ENCODE results near the gene ESPNL. TPM values are rescaled to one million over a fixed set of nuclear protein-coding genes. Genes with fewer than 3 reads are reported as not detected.

ESPNL gene
- total RNA-seq, 1 experiment from 2014 or later = 1.1 TPM

GRCh38 chr2:238084761-238085160, 15.4 kb upstream of the ESPNL start (continued):
- no peak for TF ChIP-seq ERG (CRISPR knock-in tag; IDR thresholded peaks at IDR 0.05)
- no peak for TF ChIP-seq HMGA2 (CRISPR knock-in tag; IDR thresholded peaks at IDR 0.05)
- TF ChIP-seq, protein P1, sequence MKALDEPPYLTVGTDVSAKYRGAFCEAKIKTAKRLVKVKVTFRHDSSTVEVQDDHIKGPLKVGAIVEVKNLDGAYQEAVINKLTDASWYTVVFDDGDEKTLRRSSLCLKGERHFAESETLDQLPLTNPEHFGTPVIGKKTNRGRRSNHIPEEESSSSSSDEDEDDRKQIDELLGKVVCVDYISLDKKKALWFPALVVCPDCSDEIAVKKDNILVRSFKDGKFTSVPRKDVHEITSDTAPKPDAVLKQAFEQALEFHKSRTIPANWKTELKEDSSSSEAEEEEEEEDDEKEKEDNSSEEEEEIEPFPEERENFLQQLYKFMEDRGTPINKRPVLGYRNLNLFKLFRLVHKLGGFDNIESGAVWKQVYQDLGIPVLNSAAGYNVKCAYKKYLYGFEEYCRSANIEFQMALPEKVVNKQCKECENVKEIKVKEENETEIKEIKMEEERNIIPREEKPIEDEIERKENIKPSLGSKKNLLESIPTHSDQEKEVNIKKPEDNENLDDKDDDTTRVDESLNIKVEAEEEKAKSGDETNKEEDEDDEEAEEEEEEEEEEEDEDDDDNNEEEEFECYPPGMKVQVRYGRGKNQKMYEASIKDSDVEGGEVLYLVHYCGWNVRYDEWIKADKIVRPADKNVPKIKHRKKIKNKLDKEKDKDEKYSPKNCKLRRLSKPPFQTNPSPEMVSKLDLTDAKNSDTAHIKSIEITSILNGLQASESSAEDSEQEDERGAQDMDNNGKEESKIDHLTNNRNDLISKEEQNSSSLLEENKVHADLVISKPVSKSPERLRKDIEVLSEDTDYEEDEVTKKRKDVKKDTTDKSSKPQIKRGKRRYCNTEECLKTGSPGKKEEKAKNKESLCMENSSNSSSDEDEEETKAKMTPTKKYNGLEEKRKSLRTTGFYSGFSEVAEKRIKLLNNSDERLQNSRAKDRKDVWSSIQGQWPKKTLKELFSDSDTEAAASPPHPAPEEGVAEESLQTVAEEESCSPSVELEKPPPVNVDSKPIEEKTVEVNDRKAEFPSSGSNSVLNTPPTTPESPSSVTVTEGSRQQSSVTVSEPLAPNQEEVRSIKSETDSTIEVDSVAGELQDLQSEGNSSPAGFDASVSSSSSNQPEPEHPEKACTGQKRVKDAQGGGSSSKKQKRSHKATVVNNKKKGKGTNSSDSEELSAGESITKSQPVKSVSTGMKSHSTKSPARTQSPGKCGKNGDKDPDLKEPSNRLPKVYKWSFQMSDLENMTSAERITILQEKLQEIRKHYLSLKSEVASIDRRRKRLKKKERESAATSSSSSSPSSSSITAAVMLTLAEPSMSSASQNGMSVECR (CRISPR knock-in tag; IDR thresholded peaks at IDR 0.05; ENCODE audit: borderline replicate concordance) = no peak
- no peak for TF ChIP-seq ZNF416 (CRISPR knock-in tag; IDR thresholded peaks at IDR 0.05)
- no peak for TF ChIP-seq ZNF219 (CRISPR knock-in tag; IDR thresholded peaks at IDR 0.05; ENCODE audit: borderline replicate concordance)

- DNase-seq (ENCODE audit: low spot score) (no peak), ATAC-seq (no peak)
- H3K27ac Mint-ChIP-seq = no peak overlapping the region
- no peak for TF ChIP-seq USF1 (CRISPR knock-in tag; IDR thresholded peaks at IDR 0.05)
- TF ChIP-seq PRDM15 (CRISPR knock-in tag; IDR thresholded peaks at IDR 0.05) = no peak
- TF ChIP-seq NR2C2 (CRISPR knock-in tag; IDR thresholded peaks at IDR 0.05) = no peak
- no peak for TF ChIP-seq ZMAT4 (CRISPR knock-in tag; IDR thresholded peaks at IDR 0.05)
- no peak for TF ChIP-seq TCF7 (CRISPR knock-in tag; IDR thresholded peaks at IDR 0.05; ENCODE audit: low read depth)
- no peak for TF ChIP-seq ETV6 (CRISPR knock-in tag; IDR thresholded peaks at IDR 0.05)
- TF ChIP-seq, protein P2, sequence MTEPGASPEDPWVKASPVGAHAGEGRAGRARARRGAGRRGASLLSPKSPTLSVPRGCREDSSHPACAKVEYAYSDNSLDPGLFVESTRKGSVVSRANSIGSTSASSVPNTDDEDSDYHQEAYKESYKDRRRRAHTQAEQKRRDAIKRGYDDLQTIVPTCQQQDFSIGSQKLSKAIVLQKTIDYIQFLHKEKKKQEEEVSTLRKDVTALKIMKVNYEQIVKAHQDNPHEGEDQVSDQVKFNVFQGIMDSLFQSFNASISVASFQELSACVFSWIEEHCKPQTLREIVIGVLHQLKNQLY (CRISPR knock-in tag; IDR thresholded peaks at IDR 0.05) = no peak
- no peak for TF ChIP-seq JUN (CRISPR knock-in tag; IDR thresholded peaks at IDR 0.05)
- TF ChIP-seq NFE2L1 (CRISPR knock-in tag; IDR thresholded peaks at IDR 0.05) = no peak
- TF ChIP-seq ZNF281 (CRISPR knock-in tag; IDR thresholded peaks at IDR 0.05) = no peak
- no peaks in the 10 kb centered on the region for H3K4me1 Mint-ChIP-seq
- H3K4me3 Mint-ChIP-seq = no peak overlapping the region
- H3K27me3 Mint-ChIP-seq (ENCODE audit: low read depth) = no peaks in the 10 kb centered on the region
- POLR2A ChIA-PET = interaction anchor here (0.7 to 0.8 kb wide), 2 partner anchors 25 to 831 kb away, joined by 3 read pairs; partner anchors contain the start of gene SCLY
- H3K9me3 Mint-ChIP-seq = no peaks in the 10 kb centered on the region; the same call in 1 of the 2 replicates
- CTCF ChIA-PET = no interaction called here
- H3K36me3 Mint-ChIP-seq = peaks cover 62% of the 10 kb centered on the region
Measured at GRCh38 chr2:238085899-238086298, 14.2 kb upstream of the ESPNL start.

All from WTC11 (cell line).